Stimulated activated CD4-positive, alpha-beta T cell treated with anti-CD3 and anti-CD28 coated beads, TNF-alpha, amount 100 ng/mL, for 48 hours (primary cell): ENCODE results near the gene GPR25.

Source experiments
- DNase-seq, 3 donors: peaks; one replicate each; pipeline ENCODE4 v3.0.0-alpha.2; 2020; ENCODE audit warnings: low read depth in 3 of 3

GPR25 gene, protein sequence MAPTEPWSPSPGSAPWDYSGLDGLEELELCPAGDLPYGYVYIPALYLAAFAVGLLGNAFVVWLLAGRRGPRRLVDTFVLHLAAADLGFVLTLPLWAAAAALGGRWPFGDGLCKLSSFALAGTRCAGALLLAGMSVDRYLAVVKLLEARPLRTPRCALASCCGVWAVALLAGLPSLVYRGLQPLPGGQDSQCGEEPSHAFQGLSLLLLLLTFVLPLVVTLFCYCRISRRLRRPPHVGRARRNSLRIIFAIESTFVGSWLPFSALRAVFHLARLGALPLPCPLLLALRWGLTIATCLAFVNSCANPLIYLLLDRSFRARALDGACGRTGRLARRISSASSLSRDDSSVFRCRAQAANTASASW

DNA sequence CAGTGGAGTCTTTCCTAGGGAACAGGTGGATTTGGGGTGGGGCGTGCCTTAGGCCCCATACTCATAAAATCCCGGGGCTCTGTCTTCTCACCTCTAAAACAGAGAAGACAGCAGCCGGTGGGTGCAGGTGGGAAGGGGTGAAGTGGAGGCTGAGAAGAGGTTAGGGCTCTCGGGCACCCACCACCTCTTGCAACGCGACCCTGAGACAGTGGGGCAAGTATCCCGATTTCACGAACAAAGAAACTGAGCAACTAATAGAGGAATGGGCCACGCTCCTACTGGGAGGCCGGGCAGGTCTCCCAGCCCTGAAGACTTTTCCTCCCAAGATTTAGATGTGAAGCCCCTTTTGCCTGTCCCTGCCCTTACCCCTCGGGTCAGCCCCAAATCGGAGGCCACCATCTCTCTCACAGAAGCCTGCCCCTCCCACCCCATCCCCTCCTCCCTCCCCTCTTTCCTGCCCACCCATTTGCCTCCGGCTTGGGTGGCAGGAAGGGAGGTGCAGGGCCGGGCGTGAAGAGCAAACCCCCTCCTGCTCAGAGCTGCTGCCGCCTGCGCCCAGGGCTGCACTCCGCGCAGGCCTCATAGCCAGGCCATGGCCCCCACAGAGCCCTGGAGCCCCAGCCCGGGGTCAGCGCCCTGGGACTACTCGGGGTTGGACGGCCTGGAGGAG is at the start of gene GPR25:
GPR25 (plus strand) TSS at position 536 of the 670 bp plus-strand sequence; CDS start at position 593, 57 bp downstream.
- no peak for DNase-seq

DNA sequence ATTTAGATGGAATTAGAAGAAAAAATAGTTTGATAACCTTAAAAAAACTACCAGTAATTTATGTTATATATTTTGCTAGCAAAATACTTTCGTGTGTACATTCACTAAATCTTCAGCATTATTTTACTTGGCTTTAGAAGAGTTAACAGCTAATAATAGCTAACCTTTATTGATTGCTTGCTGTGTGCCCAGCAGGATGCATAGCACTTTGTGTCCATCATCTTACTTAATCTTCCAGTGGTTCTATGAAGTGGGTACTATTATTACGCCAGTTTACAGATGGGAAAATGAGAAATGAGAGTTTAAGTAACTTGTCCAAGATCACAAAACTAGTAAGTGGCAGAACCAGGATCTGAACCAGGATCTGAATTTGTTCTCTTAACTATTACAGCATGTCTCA is 41.7 kb upstream of the GPR25 start:
- no peak for DNase-seq

DNA sequence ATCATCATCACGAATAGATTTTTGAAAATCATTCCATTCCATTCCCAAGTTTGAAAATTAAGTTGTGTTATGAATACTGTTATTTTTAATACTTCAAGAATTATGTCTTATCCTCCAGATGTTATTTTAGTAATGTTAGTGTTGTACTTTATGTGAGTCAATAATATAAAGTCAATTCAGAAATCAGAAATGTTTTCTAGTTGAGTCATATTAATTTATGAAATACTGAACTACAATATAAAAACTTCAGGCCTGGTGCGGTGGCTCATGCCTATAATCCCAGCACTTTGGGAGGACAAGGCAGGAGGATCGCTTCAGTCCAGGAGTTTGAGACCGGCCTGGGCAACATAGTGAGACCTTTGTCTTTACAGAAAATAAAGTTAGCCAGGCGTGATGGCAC is 38.4 kb upstream of the GPR25 start:
- DNase-seq = no peak

DNA sequence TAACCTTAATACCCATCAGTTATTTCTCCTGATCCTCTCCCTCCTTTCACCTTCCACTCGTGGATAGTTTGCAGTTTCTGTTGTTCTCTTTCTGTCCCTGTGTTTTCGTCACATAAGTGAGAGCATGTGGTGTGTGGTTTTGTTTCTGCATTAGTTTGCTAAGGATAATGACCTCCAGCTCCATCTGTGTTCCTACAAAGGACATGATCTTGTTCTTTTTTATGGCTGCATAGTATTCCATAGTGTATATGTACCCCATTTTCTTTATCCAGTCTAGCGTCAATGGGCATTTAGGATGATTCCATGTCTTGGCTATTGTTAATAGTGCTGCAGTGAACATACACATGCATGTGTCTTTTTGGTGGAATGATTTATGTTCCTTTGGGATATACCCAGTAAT is 36.6 kb upstream of the GPR25 start:
- no peak for DNase-seq

DNA sequence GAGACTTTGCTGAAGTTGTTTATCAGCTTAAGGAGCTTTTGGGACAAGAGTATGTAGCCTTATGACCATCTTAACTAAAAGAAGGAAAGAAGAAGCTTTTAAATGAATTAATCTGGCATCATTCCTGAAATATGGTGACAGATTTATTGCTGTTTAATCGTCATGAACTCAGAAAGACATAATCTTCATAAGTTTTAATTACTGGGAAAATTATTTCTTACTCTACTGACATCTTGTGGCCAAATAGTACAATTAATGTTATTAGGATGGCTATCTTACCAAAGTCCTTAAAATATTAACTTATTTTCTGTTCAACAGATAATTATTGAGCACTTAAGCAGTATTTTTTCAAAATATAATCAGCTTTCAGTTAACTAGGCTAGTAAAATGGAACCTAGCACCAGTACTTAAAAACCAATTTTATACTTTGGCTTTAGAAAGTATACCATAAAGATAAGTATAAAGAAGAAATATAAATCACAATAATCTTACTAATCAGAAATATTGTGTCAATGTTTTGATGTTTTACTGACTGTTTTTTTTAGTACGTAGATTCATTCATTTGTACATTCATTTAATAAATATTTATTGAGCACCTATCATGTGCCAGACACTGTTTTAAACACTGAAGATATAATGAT is 34.7 kb upstream of the GPR25 start:
- DNase-seq = no peak

DNA sequence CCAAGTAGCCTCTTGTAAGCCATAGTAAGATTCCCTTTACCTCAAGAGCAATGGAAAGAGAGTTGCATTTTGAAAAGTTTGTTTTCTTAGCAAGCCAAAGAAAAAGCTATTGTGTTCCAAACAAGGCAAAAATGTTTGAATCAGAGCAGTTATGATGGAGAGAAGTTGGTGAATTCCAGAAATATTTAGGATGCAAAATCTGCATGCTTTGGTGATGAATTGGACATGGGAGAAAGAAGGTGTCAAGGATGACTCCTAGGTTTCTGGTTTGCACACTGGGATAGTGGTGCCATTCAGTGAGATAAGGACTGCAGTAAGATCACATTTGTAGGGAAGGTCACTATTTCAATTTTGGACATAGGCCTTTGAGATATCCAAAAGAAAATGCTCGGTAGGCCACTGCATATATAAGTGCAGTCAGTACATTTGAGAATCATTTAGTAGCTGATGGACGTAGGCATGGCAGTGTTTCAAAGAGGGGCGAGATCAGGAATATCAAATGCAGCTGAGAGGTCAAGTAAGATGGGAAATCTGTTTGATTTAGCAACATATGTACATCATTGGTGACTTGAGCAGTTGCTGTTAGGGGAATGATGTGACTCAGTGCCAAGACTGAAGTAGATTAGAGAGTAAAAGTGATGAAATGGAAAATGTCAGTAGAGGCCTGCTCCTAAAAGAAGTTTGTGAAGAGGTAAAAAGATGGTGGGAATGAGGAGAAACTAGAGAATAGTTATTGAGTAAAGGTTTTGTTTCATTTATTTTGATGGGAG is 33.9 kb upstream of the GPR25 start:
- no peak for DNase-seq

DNA sequence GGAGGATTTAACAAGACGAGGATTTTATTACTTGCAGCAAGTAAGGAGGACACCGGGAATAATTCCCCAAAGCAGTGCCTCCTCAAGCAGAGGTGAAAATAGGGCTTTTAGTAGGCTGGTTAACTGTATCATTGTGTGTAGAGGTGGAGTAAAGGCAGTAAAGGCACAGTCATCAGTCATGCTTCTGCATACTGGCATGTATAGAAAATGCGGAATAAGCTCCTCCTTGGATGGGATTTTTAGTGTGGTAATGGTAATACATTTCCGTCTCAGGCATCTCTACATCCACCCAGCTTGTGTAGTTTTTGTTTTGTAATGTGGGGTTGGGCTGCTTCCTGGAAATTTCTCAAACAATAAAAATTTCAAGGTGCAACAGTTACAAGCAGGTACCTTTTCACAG is 27.4 kb upstream of the GPR25 start:
- DNase-seq = no peak

DNA sequence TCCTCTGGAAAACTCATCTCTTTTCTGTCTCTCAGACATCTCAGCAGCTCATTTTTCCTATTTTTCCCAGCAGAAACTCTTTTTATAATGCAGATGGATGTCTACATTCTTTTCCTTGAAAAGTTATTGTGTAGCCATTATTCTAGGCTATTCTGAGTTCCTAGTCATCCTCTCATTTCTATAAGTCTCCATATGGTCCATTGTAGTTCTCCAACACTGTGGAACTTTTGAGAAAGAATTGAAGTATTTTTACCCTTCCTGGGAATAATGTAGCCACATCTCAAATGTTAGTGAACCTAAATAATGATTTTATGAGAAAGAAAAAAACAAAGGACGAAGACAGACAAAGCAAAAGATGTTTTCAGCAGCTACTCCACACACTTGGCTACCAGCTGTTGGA is 26.4 kb upstream of the GPR25 start:
- no peak for DNase-seq

DNA sequence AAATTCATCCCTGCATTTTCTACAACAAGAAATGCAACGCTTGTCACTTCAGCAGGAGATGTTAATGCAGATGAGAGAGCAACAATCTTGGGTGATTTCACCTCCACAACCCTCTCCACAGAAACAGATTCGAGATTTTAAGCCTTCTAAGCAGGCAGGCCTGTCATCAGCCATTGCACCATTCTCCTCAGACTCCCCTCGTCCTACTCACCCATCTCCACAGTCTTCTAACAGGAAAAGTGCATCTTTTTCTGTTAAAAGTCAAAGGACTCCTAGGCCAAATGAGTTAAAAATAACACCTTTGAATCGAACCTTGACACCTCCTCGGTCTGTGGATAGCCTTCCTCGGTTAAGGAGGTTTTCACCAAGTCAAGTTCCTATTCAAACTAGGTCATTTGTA is 23.4 kb upstream of the GPR25 start:
- no peak for DNase-seq

DNA sequence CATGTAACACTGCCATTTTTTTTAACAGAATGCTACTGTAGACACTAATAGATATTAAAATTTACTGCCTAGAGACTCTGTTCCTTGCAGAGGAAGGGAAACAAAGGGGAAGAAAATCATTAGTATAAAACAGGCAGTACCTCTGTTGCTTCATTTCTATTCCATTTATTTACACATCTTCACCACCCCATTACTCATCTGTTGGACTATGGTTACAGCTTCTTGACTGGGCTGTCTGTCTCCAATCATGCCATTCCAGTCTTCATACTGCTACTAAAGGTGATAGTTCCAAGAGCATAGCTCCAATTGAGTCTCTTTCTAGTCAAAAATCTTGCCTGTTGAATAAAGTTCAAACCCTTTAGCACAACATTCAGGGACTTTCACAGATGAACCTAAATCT is 22.2 kb upstream of the GPR25 start:
- DNase-seq = no peak

DNA sequence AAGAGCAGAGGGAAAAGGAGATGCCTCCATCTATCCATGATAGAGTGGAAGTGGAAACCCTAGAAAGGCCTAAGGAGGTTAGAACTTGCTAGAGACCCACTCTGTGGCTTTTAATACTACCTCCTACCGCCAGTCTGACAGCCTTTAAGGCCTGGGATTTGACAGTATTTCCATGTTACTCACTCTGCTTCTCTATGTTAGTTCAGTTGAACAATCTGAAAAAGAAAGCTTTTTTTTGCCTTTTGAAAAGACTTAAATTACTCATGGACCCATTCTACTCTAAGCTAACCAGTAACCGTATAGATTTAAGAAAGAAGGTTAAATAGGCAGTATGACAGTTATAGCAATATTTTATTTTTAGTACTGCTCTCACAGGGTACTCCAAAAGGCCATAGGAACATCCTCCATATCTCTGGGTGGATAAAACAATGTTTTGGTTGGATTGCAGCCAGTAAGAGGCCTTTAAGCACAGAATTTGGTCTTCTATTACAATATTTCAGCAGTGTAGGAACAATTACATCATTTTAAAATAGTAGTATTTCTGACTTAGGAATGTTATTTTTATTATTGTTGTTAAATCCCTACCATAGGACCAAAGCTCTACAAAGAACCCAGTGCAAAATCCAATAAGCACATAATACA is 15.9 kb upstream of the GPR25 start:
- DNase-seq = no peak

DNA sequence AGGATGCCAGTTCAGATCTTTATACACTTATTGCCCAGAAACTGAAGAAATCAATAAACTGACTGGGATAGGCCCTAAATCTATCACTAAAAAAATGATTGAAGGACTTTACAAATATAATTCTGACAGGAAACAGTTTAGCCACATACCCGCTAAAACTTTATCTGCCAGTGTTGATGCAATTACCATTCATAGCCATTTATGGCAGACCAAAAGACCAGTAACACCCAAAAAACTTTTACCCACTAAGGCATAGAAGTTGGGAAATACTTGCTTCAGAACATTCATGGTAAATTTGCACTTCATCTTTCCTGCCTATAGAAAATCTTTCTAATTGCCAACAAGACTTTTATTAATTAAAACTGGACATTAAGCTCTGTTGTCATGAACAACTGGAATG is 15.0 kb upstream of the GPR25 start:
- no peak for DNase-seq

DNA sequence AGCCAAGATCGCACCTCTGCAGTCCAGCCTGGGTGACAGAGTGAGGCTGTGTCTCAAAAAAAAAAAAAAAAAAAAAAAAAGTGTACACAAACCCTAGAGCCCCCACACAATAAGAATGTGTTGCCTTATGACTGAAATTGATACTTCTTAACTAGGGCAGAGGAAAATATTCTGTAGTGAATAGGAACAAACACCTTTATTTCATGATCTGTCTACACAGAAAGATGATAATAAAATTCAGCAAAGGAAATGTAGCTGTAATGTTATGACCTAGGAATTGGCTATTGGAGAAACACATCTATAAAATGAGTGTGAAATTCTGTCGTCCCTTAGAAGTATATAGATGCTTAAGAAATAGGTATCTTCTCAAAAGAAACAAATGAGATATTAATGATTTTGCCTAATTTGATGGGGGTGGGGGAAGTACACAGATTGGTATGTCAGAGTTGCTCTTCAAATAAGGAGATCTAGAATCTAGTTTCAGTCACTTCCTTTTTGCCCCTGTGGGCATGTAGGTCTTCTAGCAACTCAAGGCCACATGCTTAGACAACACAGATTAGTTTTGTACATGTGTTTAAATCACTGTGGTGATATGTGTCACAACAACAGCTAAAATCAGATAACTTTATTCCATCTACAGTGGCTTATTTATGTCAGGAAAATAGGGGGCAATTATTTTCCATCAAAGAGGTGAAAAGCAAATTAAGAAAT is 10.7 kb upstream of the GPR25 start:
- no peak for DNase-seq

DNA sequence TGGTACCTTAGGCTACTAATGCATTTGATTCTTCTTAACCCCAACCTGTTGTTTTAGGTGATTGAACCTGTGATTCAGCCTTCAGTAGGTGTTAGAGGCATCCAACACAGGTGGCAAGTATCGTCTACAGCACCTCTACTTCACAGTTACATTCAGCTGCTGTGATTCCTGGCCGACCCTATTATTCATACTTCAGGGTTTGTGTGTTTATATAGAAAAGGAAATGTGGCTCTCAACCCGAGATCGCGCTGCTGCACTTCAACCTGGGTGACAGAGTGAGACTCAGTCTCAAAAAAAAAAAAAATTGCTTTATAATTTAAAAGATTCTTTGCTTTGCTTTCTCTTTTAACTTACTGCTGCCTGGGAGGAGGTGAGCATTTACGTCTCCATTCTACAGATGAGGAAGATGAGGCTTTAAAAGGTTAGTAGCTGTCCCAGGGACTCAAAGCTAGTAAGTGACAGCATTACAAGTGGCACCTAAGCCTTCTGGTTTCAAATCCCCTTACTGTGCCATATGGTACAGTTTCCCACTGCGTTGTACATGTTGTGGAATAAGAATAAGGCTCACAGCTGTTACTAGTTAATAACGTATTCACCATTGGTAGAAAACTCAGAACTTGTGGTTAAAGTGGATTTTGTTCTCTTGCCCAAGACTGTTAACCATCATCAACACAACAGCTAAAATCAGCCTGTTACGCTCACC is 9.9 kb upstream of the GPR25 start:
- DNase-seq = no peak

DNA sequence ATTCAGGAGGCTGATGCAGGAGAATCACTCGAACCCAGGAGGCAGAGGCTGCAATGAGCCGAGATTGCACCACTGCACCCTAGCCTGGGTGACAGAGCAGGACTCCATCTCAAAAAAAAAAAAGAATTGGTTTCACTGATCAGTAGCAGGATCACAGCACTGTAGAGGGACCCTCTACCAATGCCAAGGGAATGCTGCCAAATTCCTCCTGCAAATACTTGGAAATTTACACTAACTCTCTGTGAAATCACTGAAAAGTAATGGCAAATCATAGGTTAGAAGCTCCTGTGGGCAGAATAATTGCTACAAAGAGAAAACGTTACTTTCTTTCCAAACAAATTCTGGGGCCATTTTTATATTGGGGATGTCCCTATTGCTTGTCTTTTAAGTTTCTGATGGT is 6.7 kb upstream of the GPR25 start:
- DNase-seq = no peak

DNA sequence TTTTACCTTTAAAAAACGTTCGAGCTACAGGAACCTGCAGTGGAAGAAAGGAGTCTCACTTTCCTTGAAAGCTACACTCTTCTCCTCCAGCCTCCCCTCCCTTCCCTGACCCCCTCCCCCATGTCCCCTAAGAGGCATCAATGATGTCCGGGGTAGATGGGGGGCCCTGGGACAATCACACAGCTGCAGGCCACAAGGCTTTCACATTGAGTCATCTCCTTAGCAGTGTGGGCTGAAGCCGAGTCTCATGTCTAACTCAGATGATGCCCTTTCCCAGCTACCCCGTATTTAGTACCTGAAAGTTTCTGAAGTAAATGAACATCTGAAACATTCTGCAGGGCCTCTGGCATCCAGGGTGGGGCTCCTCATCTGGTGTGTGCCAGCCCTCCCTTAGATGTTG is 6.3 kb upstream of the GPR25 start:
- DNase-seq = peak in 2 of 3 donors; percentile 34 to 53

DNA sequence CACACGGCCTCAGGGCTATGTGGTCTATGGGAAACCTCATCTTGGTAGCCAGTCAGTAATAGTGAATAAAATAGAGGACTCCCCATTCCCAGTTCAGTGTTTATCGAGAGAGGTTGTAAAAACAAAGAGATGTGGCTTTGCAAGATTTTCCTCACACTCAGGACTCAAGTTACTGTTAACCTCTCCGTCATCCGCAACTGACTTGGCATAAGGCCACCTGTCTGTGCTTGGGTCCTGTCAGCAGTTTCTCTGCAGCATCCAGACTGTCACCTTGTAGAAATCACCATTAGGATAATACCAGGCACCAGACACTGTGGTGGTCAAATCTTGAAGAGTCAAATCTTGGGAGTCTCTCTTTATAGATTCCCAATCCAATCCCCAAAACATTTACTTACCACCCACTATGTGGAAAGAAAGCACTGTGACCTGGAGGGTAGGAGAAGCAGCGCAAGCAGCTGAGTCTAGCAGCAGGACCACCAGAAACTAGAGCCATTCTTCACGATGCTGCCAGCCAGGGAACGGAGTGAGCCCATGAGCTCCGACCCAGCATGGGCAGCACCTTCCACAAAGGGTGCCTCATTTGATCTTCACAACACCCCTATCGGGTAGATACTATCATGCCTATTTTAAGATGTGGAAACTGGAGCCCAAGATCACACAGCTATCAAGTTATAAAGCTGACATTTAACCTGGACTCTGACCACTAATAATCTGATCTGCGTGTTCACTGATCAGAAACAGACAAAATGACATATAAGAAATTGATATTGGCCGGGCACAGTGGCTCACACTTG is 5.6 kb upstream of the GPR25 start:
- no peak for DNase-seq

DNA sequence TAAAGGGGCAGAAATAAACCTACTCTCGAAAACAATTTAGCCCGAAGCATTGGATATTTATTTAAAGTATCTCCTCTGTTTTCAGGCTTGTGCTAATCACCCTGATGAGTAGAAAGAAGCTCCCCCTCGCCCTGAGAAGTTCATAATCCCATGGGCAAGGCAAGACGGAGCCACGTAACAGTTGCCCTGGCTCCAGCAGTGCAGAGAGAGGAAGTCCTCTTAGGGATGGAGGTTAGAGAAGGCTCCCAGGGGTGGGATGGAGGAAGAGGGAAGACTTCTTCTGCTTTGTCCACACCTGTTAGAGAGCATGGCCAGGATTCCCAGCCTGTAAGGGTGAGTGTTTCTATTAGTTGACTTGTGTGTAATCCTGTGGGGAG is 3.4 kb upstream of the GPR25 start:
- no peak for DNase-seq

DNA sequence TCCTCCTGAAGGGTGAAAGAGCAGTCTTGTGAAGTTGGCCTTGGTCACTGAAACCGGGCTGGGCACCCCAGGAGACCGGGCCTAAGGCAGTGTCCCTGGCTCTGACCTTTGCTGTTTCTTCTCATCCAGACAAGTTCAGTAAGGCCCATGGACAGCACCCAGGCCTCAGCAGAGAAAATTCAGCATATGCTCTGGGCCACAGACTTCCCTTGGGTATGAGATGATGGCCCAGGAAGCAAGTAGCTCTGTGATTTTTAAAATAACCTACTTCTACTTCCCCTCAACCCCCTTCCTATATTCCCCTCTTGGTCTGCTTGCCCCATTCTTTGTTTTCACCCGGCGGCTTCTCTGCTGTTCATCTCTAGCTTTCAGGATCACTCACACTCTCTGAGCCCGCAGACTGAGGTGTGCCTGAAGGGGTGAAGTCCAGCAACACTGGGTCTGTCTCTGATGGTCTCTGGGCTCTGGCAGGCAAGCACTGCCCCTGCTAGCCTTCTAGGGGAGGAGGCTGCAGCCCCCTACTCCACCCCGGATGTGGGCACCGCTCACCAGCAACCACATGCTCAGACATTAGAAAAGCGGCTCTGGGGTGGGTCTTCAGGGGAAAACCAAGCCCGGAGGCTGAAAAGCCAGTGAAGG is 2.9 kb upstream of the GPR25 start:
- no peak for DNase-seq
